ENCODE data around the gene OR56B1. TPM values are rescaled to one million over a fixed set of nuclear protein-coding genes. Genes with fewer than 3 reads are reported as not detected.

The OR56B1 gene
- total RNA-seq, 1 donor from 2014 or later = not detected

- Histone ChIP-seq H3K27me3 (ENCODE audit: low read depth) (no peaks in the 10 kb centered on the region), H3K4me3 (no peak within 1 kb of the TSS), H3K4me1 (no peaks in the 10 kb centered on the region), H3K27ac (replicated peaks) (no peak within 1 kb of the TSS), H3K36me3 (no peaks in the 10 kb centered on the region), H3K9me3 (replicated peaks) (no peaks in the 10 kb centered on the region)
- TF ChIP-seq CTCF (IDR thresholded peaks at IDR 0.05; ENCODE audit: borderline replicate concordance) = no peak
- no peak for DNase-seq
- intact Hi-C loops (cut with micrococcal nuclease) = no loop called here
Measured at GRCh38 chr11:5753943-5754342, 17.7 kb downstream of the OR56B1 start, which contains the start of gene OR52N4. OR52N4 (plus strand) TSS chr11:5754243; CDS start chr11:5754741, 498 bp downstream.

DNA sequence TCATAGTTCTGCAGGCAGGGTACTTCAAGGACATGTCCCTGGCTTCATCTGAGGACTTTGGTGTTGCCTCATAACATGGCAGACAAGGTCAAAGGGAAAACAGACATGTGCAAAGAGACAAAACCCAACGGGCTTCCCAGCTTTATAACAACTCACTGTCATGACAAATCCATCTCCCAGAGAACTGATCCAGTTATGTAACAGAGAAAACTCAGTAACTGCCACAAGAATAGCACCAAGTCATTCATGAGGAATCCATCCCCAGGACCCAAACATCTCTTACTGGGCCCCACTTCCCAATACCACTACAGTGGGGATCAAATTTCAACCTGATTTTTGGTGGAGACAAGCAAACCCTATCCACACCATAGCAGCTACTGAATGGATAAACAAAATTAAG, 30.8 kb downstream of the OR56B1 start:
- no peak overlapping the region for H3K27ac ChIP-seq (replicated peaks)
- no peaks in the 10 kb centered on the region for H3K27me3 ChIP-seq (ENCODE audit: low read depth)
- intact Hi-C loops (cut with micrococcal nuclease) = no loop called here
- no peaks in the 10 kb centered on the region for H3K36me3 ChIP-seq
- DNase-seq = no peak
- no peak overlapping the region for H3K4me3 ChIP-seq
- no peaks in the 10 kb centered on the region for H3K4me1 ChIP-seq
- no peaks in the 10 kb centered on the region for H3K9me3 ChIP-seq (replicated peaks)
- no peak for TF ChIP-seq CTCF (IDR thresholded peaks at IDR 0.05; ENCODE audit: borderline replicate concordance)

DNA sequence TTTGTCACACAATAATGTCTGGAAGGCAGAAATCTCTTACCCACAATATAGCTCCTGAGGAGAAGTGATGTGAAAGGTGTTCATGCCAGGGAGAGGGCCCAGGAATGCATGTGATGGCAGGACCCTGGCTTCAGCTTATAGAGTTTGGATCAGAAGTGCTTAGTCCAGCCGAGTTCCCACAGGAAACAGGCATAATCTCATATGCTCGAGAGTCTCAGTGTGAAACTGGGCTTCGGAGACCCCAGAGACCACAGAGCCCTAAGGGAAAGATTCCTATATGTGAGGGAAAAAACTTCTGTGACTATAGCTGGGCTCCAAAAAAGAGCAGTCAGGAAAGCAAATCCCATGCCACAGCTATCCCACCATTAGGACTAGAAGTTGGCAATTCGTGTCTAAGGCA, 47.0 kb downstream of the OR56B1 start, which contains the start of gene OR52N5:
Gene OR52N5 (minus strand): TSS at position 101 of the 400 bp plus-strand sequence. CDS start 4,721 bp downstream, outside the sequence.
- TF ChIP-seq CTCF (IDR thresholded peaks at IDR 0.05; ENCODE audit: borderline replicate concordance) = no peak
- no peak within 1 kb of the TSS for H3K27ac ChIP-seq (replicated peaks)
- no peaks in the 10 kb centered on the region for H3K4me1 ChIP-seq
- intact Hi-C loops (cut with micrococcal nuclease) = no loop called here
- H3K4me3 ChIP-seq = no peak within 1 kb of the TSS
- no peaks in the 10 kb centered on the region for H3K9me3 ChIP-seq (replicated peaks)
- no peaks in the 10 kb centered on the region for H3K27me3 ChIP-seq (ENCODE audit: low read depth)
- no peak for DNase-seq
- no peaks in the 10 kb centered on the region for H3K36me3 ChIP-seq

Other genes starting within 250 kb of the OR56B1 start
- not detected for gene OR52D1, start 247.8 kb upstream of the OR56B1 start, total RNA-seq
- 0.14 TPM for gene UBQLN3, start 226.5 kb upstream of the OR56B1 start, total RNA-seq
- not detected for gene UBQLNL, start 219.7 kb upstream of the OR56B1 start, total RNA-seq
- gene OR52H1, start 187.9 kb upstream of the OR56B1 start, total RNA-seq = not detected
- gene OR52B6, start 155.6 kb upstream of the OR56B1 start, total RNA-seq = not detected
- 0.58 TPM for gene TRIM6, start 139.8 kb upstream of the OR56B1 start, total RNA-seq
- gene TRIM34, start 111.4 kb upstream of the OR56B1 start, total RNA-seq = 1.7 TPM
- gene TRIM5, start 51.4 kb upstream of the OR56B1 start, total RNA-seq = 8.4 TPM
- gene TRIM22, start 46.7 kb upstream of the OR56B1 start, total RNA-seq = 16.6 TPM
- not detected for gene OR52N4, start 17.8 kb downstream of the OR56B1 start, total RNA-seq
- gene OR52N5, start 46.9 kb downstream of the OR56B1 start, total RNA-seq = not detected
- not detected for gene OR52N1, start 54.8 kb downstream of the OR56B1 start, total RNA-seq
- gene OR52N2, start 72.5 kb downstream of the OR56B1 start, total RNA-seq = not detected
- not detected for gene OR52E6, start 105.4 kb downstream of the OR56B1 start, total RNA-seq
- gene OR52E8, start 121.2 kb downstream of the OR56B1 start, total RNA-seq = not detected
- not detected for gene OR52E4, start 144.2 kb downstream of the OR56B1 start, total RNA-seq
- not detected for gene OR52E5, start 156.8 kb downstream of the OR56B1 start, total RNA-seq
- gene OR56A3, start 205.8 kb downstream of the OR56B1 start, total RNA-seq = not detected
- not detected for gene OR56A5, start 232.0 kb downstream of the OR56B1 start, total RNA-seq